ENCODE results near the gene OR52N2. TPM values are rescaled to one million over a fixed set of nuclear protein-coding genes. Genes with fewer than 3 reads are reported as not detected.

OR52N2 gene
- total RNA-seq, 1 donor from 2014 or later = not detected

Other genes with a start within 250 kb of the OR52N2 start
- gene OR52B6, start 228.0 kb upstream of the OR52N2 start, total RNA-seq = not detected
- 0.25 TPM for gene TRIM6, start 212.3 kb upstream of the OR52N2 start, total RNA-seq
- 0.74 TPM for gene TRIM34, start 183.9 kb upstream of the OR52N2 start, total RNA-seq
- gene TRIM5, start 123.8 kb upstream of the OR52N2 start, total RNA-seq = 3.4 TPM
- gene TRIM22, start 119.1 kb upstream of the OR52N2 start, total RNA-seq = 10.6 TPM
- gene OR56B1, start 72.5 kb upstream of the OR52N2 start, total RNA-seq = not detected
- 0.25 TPM for gene OR52N4, start 54.7 kb upstream of the OR52N2 start, total RNA-seq
- under 0.01 TPM for gene OR52N5, start 25.6 kb upstream of the OR52N2 start, total RNA-seq
- gene OR52N1, start 17.7 kb upstream of the OR52N2 start, total RNA-seq = not detected
- not detected for gene OR52E6, start 33.0 kb downstream of the OR52N2 start, total RNA-seq
- not detected for gene OR52E8, start 48.8 kb downstream of the OR52N2 start, total RNA-seq
- not detected for gene OR52E4, start 71.7 kb downstream of the OR52N2 start, total RNA-seq
- not detected for gene OR52E5, start 84.3 kb downstream of the OR52N2 start, total RNA-seq
- gene OR56A3, start 133.3 kb downstream of the OR52N2 start, total RNA-seq = not detected
- not detected for gene OR56A5, start 159.6 kb downstream of the OR52N2 start, total RNA-seq
- gene OR52L1, start 178.1 kb downstream of the OR52N2 start, total RNA-seq = 0.25 TPM
- gene OR56A4, start 198.0 kb downstream of the OR52N2 start, total RNA-seq = not detected
- 0.25 TPM for gene OR56A1, start 221.8 kb downstream of the OR52N2 start, total RNA-seq

Measured in temporal lobe (tissue), 1 donor.